ENCODE results near the gene LEP. TPM values are rescaled to one million over a fixed set of nuclear protein-coding genes. Genes with fewer than 3 reads are reported as not detected.

The LEP gene
- total and polyA plus RNA-seq, 9 of the 15 experiments (the other 6 are each of a cell fraction or from before 2014, with no cell fraction given): not detected

DNA sequence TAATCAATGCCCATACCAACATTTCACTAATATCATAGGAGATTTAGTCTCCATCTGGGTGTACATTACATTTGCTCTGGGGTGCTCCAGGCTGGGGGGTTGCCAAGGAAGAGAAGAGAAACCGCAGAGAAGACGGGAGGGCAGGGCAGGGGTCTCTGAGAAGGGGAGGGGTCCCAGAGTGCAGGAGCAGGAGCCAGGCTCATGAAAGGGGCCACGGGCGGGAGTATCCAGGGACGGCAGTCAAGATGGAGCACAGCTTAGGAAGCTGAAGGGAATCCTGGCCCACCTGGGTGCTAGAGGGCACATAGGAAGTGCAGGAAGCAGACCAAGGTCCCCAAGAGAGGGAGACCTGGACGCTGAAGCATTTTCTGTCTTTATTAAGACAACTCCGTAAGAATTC, 2.2 kb downstream of the LEP start:
- no peaks in the 10 kb centered on the region for H3K36me3 ChIP-seq (ENCODE audit: control insufficient read depth, insufficient read depth, low read length)
- TF ChIP-seq HNRNPLL (IDR thresholded peaks at IDR 0.05; ENCODE audit: low read depth, low read length, poor library complexity, severe bottlenecking) (no peak), ZNF12 (CRISPR knock-in tag; IDR thresholded peaks at IDR 0.05) (no peak), JUND (IDR thresholded peaks at IDR 0.05; ENCODE audit: borderline replicate concordance, low read depth, low read length) (no peak), JUND (tag; IDR thresholded peaks at IDR 0.05; ENCODE audit: borderline replicate concordance, low read depth, low read length) (no peak), ETV1 (tag; conservative IDR thresholded peaks at IDR 0.05; ENCODE audit: low read depth) (no peak), U2AF2 (optimal IDR thresholded peaks at IDR 0.05; ENCODE audit: low read depth, low read length) (no peak), FUS (optimal IDR thresholded peaks at IDR 0.05; ENCODE audit: low read depth, low read length) (no peak), CBFA2T3 (IDR thresholded peaks at IDR 0.05) (no peak), ELF4 (CRISPR knock-in tag; IDR thresholded peaks at IDR 0.05) (no peak), ZNF174 (CRISPR knock-in tag; IDR thresholded peaks at IDR 0.05) (no peak), CBFA2T2 (conservative IDR thresholded peaks at IDR 0.05) (no peak), NFIX (CRISPR knock-in tag; IDR thresholded peaks at IDR 0.05; ENCODE audit: low read depth) (no peak), ZNF134 (CRISPR knock-in tag; conservative IDR thresholded peaks at IDR 0.05) (no peak), CREM (IDR thresholded peaks at IDR 0.05; ENCODE audit: low read depth) (no peak), TOE1 (IDR thresholded peaks at IDR 0.05; ENCODE audit: borderline replicate concordance) (no peak), TOE1 (CRISPR knock-in tag; IDR thresholded peaks at IDR 0.05; ENCODE audit: borderline replicate concordance, low read depth) (no peak)
- TF ChIP-seq, protein P1, sequence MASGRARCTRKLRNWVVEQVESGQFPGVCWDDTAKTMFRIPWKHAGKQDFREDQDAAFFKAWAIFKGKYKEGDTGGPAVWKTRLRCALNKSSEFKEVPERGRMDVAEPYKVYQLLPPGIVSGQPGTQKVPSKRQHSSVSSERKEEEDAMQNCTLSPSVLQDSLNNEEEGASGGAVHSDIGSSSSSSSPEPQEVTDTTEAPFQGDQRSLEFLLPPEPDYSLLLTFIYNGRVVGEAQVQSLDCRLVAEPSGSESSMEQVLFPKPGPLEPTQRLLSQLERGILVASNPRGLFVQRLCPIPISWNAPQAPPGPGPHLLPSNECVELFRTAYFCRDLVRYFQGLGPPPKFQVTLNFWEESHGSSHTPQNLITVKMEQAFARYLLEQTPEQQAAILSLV (tag; IDR thresholded peaks at IDR 0.05): no peak
- ATAC-seq: no peak
- POLR2A ChIA-PET: interaction anchor here (1.1 kb wide), 1 partner anchor 59 kb away, joined by 3 read pairs; no protein-coding TSS in a partner anchor
- no peaks in the 10 kb centered on the region for H3K9me1 ChIP-seq (ENCODE audit: control insufficient read depth, insufficient read depth, low read length)
- FAIRE-seq: no peak
- H4K20me1 ChIP-seq (replicated peaks; ENCODE audit: control insufficient read depth, insufficient read depth, low read length): no peaks in the 10 kb centered on the region
- peaks cover 46 to 63% of the 10 kb centered on the region in 2 experiments for H3K27me3 ChIP-seq (ENCODE audit: control insufficient read depth in 2 of 2, insufficient read depth in 2 of 2, low read length in 2 of 2)
- no peaks in the 10 kb centered on the region for H3K79me2 ChIP-seq (ENCODE audit: control insufficient read depth, insufficient read depth, low read length)
- no TSS peak for BruUV-seq (replicated peaks)
- H3K4me2 ChIP-seq (ENCODE audit: insufficient read depth, low read length): no peak overlapping the region
- CTCF ChIA-PET (ENCODE audit: low intra/inter-chr PET ratio): no interaction called here
- H3K9ac ChIP-seq (ENCODE audit: insufficient read depth in 1 of 2, low read depth in 2 of 2, low read length in 2 of 2): no peak overlapping the region
- intact Hi-C loops (cut with micrococcal nuclease) (no loop called here), in situ Hi-C loops (cut with MboI) (no loop called here)
- no peaks in the 10 kb centered on the region for H3K9me3 ChIP-seq (replicated peaks; ENCODE audit: control insufficient read depth, insufficient read depth, low read depth, low read length)
- H3K27ac ChIP-seq (ENCODE audit: extremely low read depth, low read depth, low read length): no peak overlapping the region
- no peak overlapping the region for H2AFZ ChIP-seq (ENCODE audit: low read depth, low read length)
- H3K4me3 ChIP-seq: no peak overlapping the region
- no peak for DNase-seq (ENCODE audit: extremely low read depth in 1 of 4, low spot score in 3 of 4)
- peaks cover 0 to 7% of the 10 kb centered on the region in 2 experiments; a peak in 3 of 5 replicates for H3K4me1 ChIP-seq (replicated peaks in 1 of 2; ENCODE audit: control insufficient read depth in 2 of 2, insufficient read depth in 2 of 2, low read length in 2 of 2)
- WGBS (ENCODE audit: insufficient coverage, low coverage, missing lambda C conversion rate): 0% methylated on average over 7 of the region's 7 CpGs
